ENCODE measurements around the gene ITGA3. TPM values are rescaled to one million over a fixed set of nuclear protein-coding genes. Genes with fewer than 3 reads are reported as not detected.

The ITGA3 gene
- total RNA-seq, 1 experiment from 2014 or later = 22.5 TPM

GRCh38 chr17:50023520-50023919 is 32.4 kb upstream of the ITGA3 start:
- H3K9me3 Mint-ChIP-seq = no peaks in the 10 kb centered on the region
- peaks cover 2% of the 10 kb centered on the region; the same call in 1 of the 2 replicates for H3K4me1 ChIP-seq (ENCODE audit: insufficient read depth, low read length)

More at GRCh38 chr17:50023520-50023919, 32.4 kb upstream of the ITGA3 start:
- H2BK5ac ChIP-seq (ENCODE audit: insufficient read length, low read length) = no peak overlapping the region
- no peak overlapping the region for H3K4me2 ChIP-seq (ENCODE audit: insufficient read depth, insufficient read length, low read length)
- no peak overlapping the region for H3K56ac ChIP-seq (ENCODE audit: insufficient read length, low read depth, low read length)
- no peak overlapping the region for H2AK5ac ChIP-seq (ENCODE audit: insufficient read length, low read length)
- no peak for DNase-seq
- H2BK15ac ChIP-seq (ENCODE audit: low read depth, low read length) = no peak overlapping the region
- H3K79me1 ChIP-seq (ENCODE audit: insufficient read depth, low read depth, low read length, poor library complexity, severe bottlenecking) = no peaks in the 10 kb centered on the region
- H3K23ac ChIP-seq (ENCODE audit: insufficient read length, low read depth, low read length) = no peak overlapping the region
- no peaks in the 10 kb centered on the region for H3K79me2 ChIP-seq (ENCODE audit: insufficient read depth, low read length)
- no peaks in the 10 kb centered on the region for H4K20me1 ChIP-seq (ENCODE audit: control insufficient read depth, insufficient read depth, insufficient read length)
- no peak for TF ChIP-seq CTCF (conservative IDR thresholded peaks at IDR 0.05)
- no peak overlapping the region for H4K91ac ChIP-seq (ENCODE audit: insufficient read length, low read depth, low read length)
- no peak overlapping the region for H3T11ph ChIP-seq (ENCODE audit: low read length)
- H3K27me3 ChIP-seq (ENCODE audit: insufficient read depth, low read length) = no peaks in the 10 kb centered on the region
- no peak overlapping the region for H2AFZ ChIP-seq (ENCODE audit: low read length)
- no CpG with 5 or more reads among the region's 8 CpGs for WGBS (ENCODE audit: extremely low coverage, insufficient read length, low lambda C conversion rate)
- no peaks in the 10 kb centered on the region for H3K9me3 ChIP-seq (ENCODE audit: control insufficient read depth, low read depth, low read length)
- Mint-ChIP-seq H3K27me3 (ENCODE audit: low read depth) (peaks cover 19% of the 10 kb centered on the region), H3K4me3 (no peak overlapping the region), H3K4me1 (peaks cover 16 to 20% of the 10 kb centered on the region in 2 experiments), H3K27ac (no peak overlapping the region), H3K36me3 (ENCODE audit: insufficient read depth in 1 of 3, low read depth in 3 of 3) (no peaks in the 10 kb centered on the region)
- H3K23me2 ChIP-seq (ENCODE audit: insufficient read length, low read depth, low read length, poor library complexity, severe bottlenecking) = no peaks in the 10 kb centered on the region
- no peak overlapping the region for H2BK20ac ChIP-seq (ENCODE audit: low read depth, low read length, poor library complexity, severe bottlenecking)
- H3K27ac ChIP-seq (ENCODE audit: insufficient read length, low read depth, low read length) = no peak overlapping the region
- no peak overlapping the region for H2BK120ac ChIP-seq (ENCODE audit: low read depth, low read length, poor library complexity, severe bottlenecking)
- no peak overlapping the region for H3K14ac ChIP-seq (ENCODE audit: insufficient read depth, low read length)
- no peak overlapping the region for H3K18ac ChIP-seq (ENCODE audit: insufficient read length, low read depth, low read length)
- no peak overlapping the region for H2BK12ac ChIP-seq (ENCODE audit: insufficient read length, low read depth, low read length)
- no peak overlapping the region for H4K8ac ChIP-seq (replicated peaks; ENCODE audit: insufficient read length, low read depth, low read length)
- H4K5ac ChIP-seq (ENCODE audit: insufficient read length, low read depth, low read length) = no peak overlapping the region
- H3K9ac ChIP-seq (ENCODE audit: extremely low read depth, insufficient read length, low read length) = no peak overlapping the region
- no peak overlapping the region for H3K4ac ChIP-seq (ENCODE audit: low read depth, low read length)
